ENCODE data around the gene NCKIPSD. TPM values are rescaled to one million over a fixed set of nuclear protein-coding genes. Genes with fewer than 3 reads are reported as not detected.
"Not testable (repeated sequence)": the region's sequence is repeated elsewhere in the genome, so short reads cannot be mapped to it uniquely, and the experiment has no call there.

NCKIPSD gene
- 10 to 100 TPM; 18.9 to 60.2 (median 39.9) TPM for total RNA-seq

- TF ChIP-seq CTCF (IDR thresholded peaks at IDR 0.05): peak in 2 of 3 donors; percentile 53 to 54
- ATAC-seq (ENCODE audit: low FRiP score) (peak; percentile 94), DNase-seq (ENCODE audit: low spot score) (peak; percentile 89)
Measured at GRCh38 chr3:48685603-48686511, at the start of gene NCKIPSD. Gene NCKIPSD, minus strand, starts transcription at chr3:48685915. Its CDS starts 108 bp downstream, at chr3:48685807.

- not testable (repeated sequence) for ATAC-seq (ENCODE audit: low FRiP score); DNase-seq (ENCODE audit: low spot score)
Measured at GRCh38 chr3:48735075-48735767, 49.5 kb upstream of the NCKIPSD start.

- not testable (repeated sequence) for ATAC-seq (ENCODE audit: low FRiP score); DNase-seq (ENCODE audit: low spot score)
Measured at GRCh38 chr3:48734541-48734940, 48.8 kb upstream of the NCKIPSD start.

GRCh38 chr3:48733752-48734518, 48.2 kb upstream of the NCKIPSD start:
- ATAC-seq (ENCODE audit: low FRiP score); DNase-seq (ENCODE audit: low spot score): not testable (repeated sequence)

GRCh38 chr3:48727511-48727910, 41.8 kb upstream of the NCKIPSD start:
- TF ChIP-seq CTCF (IDR thresholded peaks at IDR 0.05): no peak

GRCh38 chr3:48725185-48725855, 39.6 kb upstream of the NCKIPSD start:
- not testable (repeated sequence) for ATAC-seq (ENCODE audit: low FRiP score); DNase-seq (ENCODE audit: low spot score)

More at GRCh38 chr3:48727511-48727910, 41.8 kb upstream of the NCKIPSD start:
- ATAC-seq (ENCODE audit: low FRiP score): no peak
- no peak for DNase-seq (ENCODE audit: low spot score)

GRCh38 chr3:48723725-48724124, 38.0 kb upstream of the NCKIPSD start:
- DNase-seq (ENCODE audit: low spot score) (no peak), ATAC-seq (ENCODE audit: low FRiP score) (no peak)
- TF ChIP-seq CTCF (IDR thresholded peaks at IDR 0.05): no peak

- ATAC-seq (ENCODE audit: low FRiP score); DNase-seq (ENCODE audit: low spot score): not testable (repeated sequence)
Measured at GRCh38 chr3:48723293-48723692, 37.6 kb upstream of the NCKIPSD start.

All from omental fat pad (tissue), 4 donors.